T-helper 1 cell treated with Interleukin-12 subunit alpha and Interleukin-12 subunit beta and Interleukin-4 antibody, amounts not matched to agents 30 ng/mL and 1 ng/mL, for 36 hours (primary cell): ENCODE data around the gene XIRP1. TPM values are rescaled to one million over a fixed set of nuclear protein-coding genes. Genes with fewer than 3 reads are reported as not detected.

Source experiments
- intact Hi-C: fragments of 100-400 bp; cut with micrococcal nuclease; formaldehyde crosslinking; loops from one replicate; pipeline ENCODE4 v1.15.1; 2024
- total RNA-seq: library from RNA; stranded (reverse); gene quantifications from 2 replicates; pipeline ENCODE4 v1.2.3, GENCODE V29; 2022

The XIRP1 gene
- total RNA-seq, 1 donor from 2014 or later: 0.25 TPM

GRCh38 chr3:39209329-39209970 is 17.1 kb upstream of the XIRP1 start:
- intact Hi-C loops: no loop called here

- intact Hi-C loops: loop anchor here (1.0 kb wide), 6 partner anchors 13 to 170 kb away; no protein-coding TSS in a partner anchor
These were observed 16.2 kb upstream of the XIRP1 start for GRCh38 chr3:39208463-39209055.

GRCh38 chr3:39207361-39208186 is 15.2 kb upstream of the XIRP1 start:
- intact Hi-C loops: loop anchor here (1.0 kb wide), 6 partner anchors 14 to 171 kb away; no protein-coding TSS in a partner anchor

- intact Hi-C loops: no loop called here
These were observed 13.6 kb upstream of the XIRP1 start for GRCh38 chr3:39205919-39206516.

GRCh38 chr3:39205131-39205530 is 12.7 kb upstream of the XIRP1 start:
- intact Hi-C loops: no loop called here

GRCh38 chr3:39203860-39204259 is 11.5 kb upstream of the XIRP1 start:
- intact Hi-C loops: no loop called here

GRCh38 chr3:39203402-39203801 is 11.0 kb upstream of the XIRP1 start:
- intact Hi-C loops: no loop called here

GRCh38 chr3:39202094-39202493 is 9.7 kb upstream of the XIRP1 start:
- intact Hi-C loops: no loop called here

- intact Hi-C loops: no loop called here
These were observed 4.4 kb upstream of the XIRP1 start for GRCh38 chr3:39196671-39197356.

- intact Hi-C loops: no loop called here
These were observed 3.6 kb upstream of the XIRP1 start for GRCh38 chr3:39196034-39196433.

- intact Hi-C loops: no loop called here
These were observed 996 bp upstream of the XIRP1 start for GRCh38 chr3:39193391-39193790.

GRCh38 chr3:39191773-39192172 is 622 bp downstream of the XIRP1 start:
- intact Hi-C loops: no loop called here

GRCh38 chr3:39191111-39191510 is 1.3 kb downstream of the XIRP1 start:
- intact Hi-C loops: no loop called here

GRCh38 chr3:39190281-39191025 is 1.9 kb downstream of the XIRP1 start:
- intact Hi-C loops: loop anchor here (1.0 kb wide), 2 partner anchors 18 to 188 kb away; no protein-coding TSS in a partner anchor

GRCh38 chr3:39189959-39190269 is 2.5 kb downstream of the XIRP1 start:
- intact Hi-C loops: loop anchor here (1.0 kb wide), 5 partner anchors 18 to 188 kb away; no protein-coding TSS in a partner anchor

GRCh38 chr3:39189150-39189958 is 3.0 kb downstream of the XIRP1 start:
- intact Hi-C loops: loop anchor here (1.0 kb wide), 3 partner anchors 72 to 103 kb away; no protein-coding TSS in a partner anchor

- intact Hi-C loops: loop anchor here (1.0 kb wide), 3 partner anchors 73 to 104 kb away; no protein-coding TSS in a partner anchor
These were observed 3.9 kb downstream of the XIRP1 start for GRCh38 chr3:39188271-39189149.

GRCh38 chr3:39187372-39188155 is 4.8 kb downstream of the XIRP1 start:
- intact Hi-C loops: no loop called here
